WTC11 (cell line): ENCODE results near the gene COL18A1. TPM values are rescaled to one million over a fixed set of nuclear protein-coding genes. Genes with fewer than 3 reads are reported as not detected.

ENCODE experiments used
- ATAC-seq: fragments of 200-7000 bp; cut with Tn5 transposase; 2 replicates; pipeline ENCODE4 v1.10.0; 2021; ENCODE audit warnings: mild to moderate bottlenecking, moderate library complexity
- CTCF ChIA-PET: fragments of 300-600 bp; sonication (Branson Sonifier 250); formaldehyde crosslinking; loops from one replicate; lab custom pipeline; 2021; ENCODE audit warnings: antibody characterized with exemption; lab: Charles Lee
- POLR2A ChIA-PET: fragments of 350-600 bp; sonication (Branson Sonifier 250); formaldehyde crosslinking; loops from one replicate; lab custom pipeline; 2021; ENCODE audit warnings: antibody characterized with exemption; lab: Charles Lee
- DNase-seq: peaks from one replicate; pipeline ENCODE4 v3.0.0; 2021; ENCODE audit warnings: low spot score
- H3K27ac Mint-ChIP-seq: 2 replicates; pipeline ENCODE4 v1.8.0; 2021; ENCODE audit warnings: mixed read lengths
- H3K27me3 Mint-ChIP-seq: 2 replicates; pipeline ENCODE4 v1.8.0; 2021; ENCODE audit warnings: low read depth, mild to moderate bottlenecking, moderate library complexity, mixed read lengths
- H3K36me3 Mint-ChIP-seq: 2 replicates; pipeline ENCODE4 v1.8.0; 2021; ENCODE audit warnings: mixed read lengths
- H3K4me1 Mint-ChIP-seq: 2 replicates; pipeline ENCODE4 v1.8.0; 2022; ENCODE audit warnings: mixed read lengths
- H3K4me3 Mint-ChIP-seq: 2 replicates; pipeline ENCODE4 v1.8.0; 2021; ENCODE audit warnings: mild to moderate bottlenecking, moderate library complexity, mixed read lengths
- H3K9me3 Mint-ChIP-seq: 2 replicates; pipeline ENCODE4 v1.8.0; 2021; ENCODE audit warnings: mixed read lengths
- AR ChIP-seq: fragments of 250-450 bp; sonication (Bioruptor Pico); IDR thresholded peaks from 2 replicates; pipeline ENCODE4 v1.9.0; 2021; ENCODE audit warnings: mild to moderate bottlenecking
- ATF6 ChIP-seq: sonication (generic); formaldehyde crosslinking; IDR thresholded peaks from 2 replicates; pipeline ENCODE4 v1.8.1; 2023; ENCODE audit warnings: mild to moderate bottlenecking, missing genetic modification reagents
- ELF4 ChIP-seq: sonication (generic); formaldehyde crosslinking; IDR thresholded peaks from 2 replicates; pipeline ENCODE4 v1.8.1; 2022; ENCODE audit warnings: low read depth, mild to moderate bottlenecking, moderate library complexity, missing genetic modification reagents
- MAX ChIP-seq: sonication (generic); formaldehyde crosslinking; IDR thresholded peaks from 2 replicates; pipeline ENCODE4 v1.8.0; 2022; ENCODE audit warnings: mild to moderate bottlenecking, missing genetic modification reagents
- NFYB ChIP-seq: sonication (generic); formaldehyde crosslinking; conservative IDR thresholded peaks from 2 replicates; pipeline ENCODE4 v1.8.0; 2022; ENCODE audit warnings: low read depth, missing genetic modification reagents
- NR3C1 ChIP-seq: sonication (generic); formaldehyde crosslinking; conservative IDR thresholded peaks from 2 replicates; pipeline ENCODE4 v1.8.1; 2023; ENCODE audit warnings: low read depth, mild to moderate bottlenecking, missing genetic modification reagents
- PREB ChIP-seq: sonication (generic); formaldehyde crosslinking; IDR thresholded peaks from 2 replicates; pipeline ENCODE4 v1.8.1; 2022; ENCODE audit warnings: mild to moderate bottlenecking, missing genetic modification reagents, moderate library complexity, borderline replicate concordance
- PRRX2 ChIP-seq: fragments of 250-450 bp; sonication (Bioruptor Pico); IDR thresholded peaks from 2 replicates; pipeline ENCODE4 v1.8.0; 2021; ENCODE audit warnings: mild to moderate bottlenecking
- STAT6 ChIP-seq: sonication (generic); formaldehyde crosslinking; conservative IDR thresholded peaks from 2 replicates; pipeline ENCODE4 v1.8.1; 2023; ENCODE audit warnings: mild to moderate bottlenecking, low read depth, missing genetic modification reagents, moderate library complexity
- TP53 ChIP-seq: sonication (generic); formaldehyde crosslinking; IDR thresholded peaks from 2 replicates; pipeline ENCODE4 v1.8.1; 2023; ENCODE audit warnings: mild to moderate bottlenecking, missing genetic modification reagents
- USF2 ChIP-seq: sonication (generic); formaldehyde crosslinking; IDR thresholded peaks from 2 replicates; pipeline ENCODE4 v1.8.1; 2023; ENCODE audit warnings: mild to moderate bottlenecking, missing genetic modification reagents, moderate library complexity
- ZBTB43 ChIP-seq: sonication (generic); formaldehyde crosslinking; IDR thresholded peaks from 2 replicates; pipeline ENCODE4 v1.8.1; 2023; ENCODE audit warnings: mild to moderate bottlenecking, missing genetic modification reagents
- ZNF317 ChIP-seq: sonication (generic); formaldehyde crosslinking; IDR thresholded peaks from 2 replicates; pipeline ENCODE4 v1.8.1; 2023; ENCODE audit warnings: low read depth, mild to moderate bottlenecking, moderate library complexity, missing genetic modification reagents, borderline replicate concordance
- total RNA-seq: library from RNA; stranded (reverse); gene quantifications from 3 replicates; pipeline ENCODE4 v1.2.3, GENCODE V29; 2021

Gene COL18A1
- total RNA-seq, 1 experiment from 2014 or later = 231 TPM

- ATAC-seq (no peak), DNase-seq (no peak)
- Mint-ChIP-seq H3K27ac (no peak overlapping the region), H3K4me3 (no peak overlapping the region), H3K9me3 (peaks cover 17% of the 10 kb centered on the region), H3K27me3 (peaks cover 22% of the 10 kb centered on the region), H3K4me1 (peaks cover 15% of the 10 kb centered on the region), H3K36me3 (no peaks in the 10 kb centered on the region)
- POLR2A ChIA-PET = no interaction called here
- CTCF ChIA-PET = interaction anchor here (2.7 kb wide), 1 partner anchor 11 kb away, joined by 15 read pairs; no protein-coding TSS in a partner anchor
- TF ChIP-seq NFYB (CRISPR knock-in tag) (no peak), USF2 (CRISPR knock-in tag) (no peak), PREB (CRISPR knock-in tag) (no peak), ZBTB43 (CRISPR knock-in tag) (no peak), ELF4 (no peak), ZNF317 (CRISPR knock-in tag) (no peak), NR3C1 (no peak), MAX (CRISPR knock-in tag) (no peak), STAT6 (CRISPR knock-in tag) (no peak), TP53 (CRISPR knock-in tag) (no peak), PRRX2 (CRISPR knock-in tag) (no peak)
Observed at GRCh38 chr21:45544449-45545235, 139.7 kb downstream of the COL18A1 start.

- CTCF ChIA-PET = no interaction called here
- peak overlapping the region; percentile 2; the same call in 1 of the 2 replicates for H3K27ac Mint-ChIP-seq
- H3K9me3 Mint-ChIP-seq = peaks cover 17% of the 10 kb centered on the region
- ATAC-seq (no peak), DNase-seq (no peak)
- no peaks in the 10 kb centered on the region for H3K36me3 Mint-ChIP-seq
- POLR2A ChIA-PET = no interaction called here
- no peak for TF ChIP-seq ZBTB43 (CRISPR knock-in tag)
- TF ChIP-seq AR (CRISPR knock-in tag) = no peak
- TF ChIP-seq ATF6 (CRISPR knock-in tag) = no peak
- H3K4me3 Mint-ChIP-seq = no peak overlapping the region
- H3K27me3 Mint-ChIP-seq = peaks cover 22% of the 10 kb centered on the region
- peaks cover 17% of the 10 kb centered on the region for H3K4me1 Mint-ChIP-seq
Observed at GRCh38 chr21:45545236-45545570, 140.2 kb downstream of the COL18A1 start.
